Measurements from ENCODE around the gene BICC1.

Gene BICC1

DNA sequence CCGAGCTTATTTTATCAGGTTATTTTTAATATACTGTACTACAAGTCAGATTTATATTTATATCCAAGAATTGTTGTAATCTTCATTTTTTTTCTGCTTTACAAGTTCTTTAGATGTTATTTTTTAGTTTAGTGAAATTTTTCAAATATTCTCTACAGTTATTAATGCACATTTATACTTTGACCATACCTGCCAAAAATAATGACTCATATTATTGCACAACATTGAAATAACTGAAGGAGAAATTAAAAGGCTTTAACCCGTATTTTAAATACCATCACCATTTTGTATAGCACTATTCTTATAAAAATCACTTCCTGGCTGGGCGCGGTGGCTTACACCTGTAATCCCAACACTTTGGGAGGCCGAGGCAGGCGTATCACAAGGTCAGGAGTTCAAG is 278.5 kb downstream of the BICC1 start:
- Histone ChIP-seq H3K9me2 (replicated peaks; ENCODE audit: low read depth, low read length) (no peaks in the 10 kb centered on the region), H3K36me3 (ENCODE audit: insufficient read depth, low read length) (no peaks in the 10 kb centered on the region), H3K4me3 (ENCODE audit: low read length, poor library complexity, severe bottlenecking) (no peak overlapping the region), H4K20me1 (ENCODE audit: insufficient read depth, low read length, poor library complexity, severe bottlenecking) (no peaks in the 10 kb centered on the region), H3K4me1 (ENCODE audit: insufficient read depth, low read length, poor library complexity, severe bottlenecking) (no peaks in the 10 kb centered on the region), H3K9ac (ENCODE audit: low read depth, low read length, poor library complexity, severe bottlenecking) (no peak overlapping the region), H3K27me3 (ENCODE audit: insufficient read depth, low read length, poor library complexity, severe bottlenecking) (no peaks in the 10 kb centered on the region), H3K9me3 (ENCODE audit: insufficient read depth, low read depth, low read length) (no peaks in the 10 kb centered on the region), H3K4me2 (ENCODE audit: low read depth, low read length, poor library complexity, severe bottlenecking) (no peak overlapping the region), H2AFZ (ENCODE audit: low read length) (no peak overlapping the region), H3K79me2 (ENCODE audit: insufficient read depth, low read length) (no peaks in the 10 kb centered on the region), H3F3A (ENCODE audit: low read depth) (no peaks in the 10 kb centered on the region)
- TF ChIP-seq, protein P1, sequence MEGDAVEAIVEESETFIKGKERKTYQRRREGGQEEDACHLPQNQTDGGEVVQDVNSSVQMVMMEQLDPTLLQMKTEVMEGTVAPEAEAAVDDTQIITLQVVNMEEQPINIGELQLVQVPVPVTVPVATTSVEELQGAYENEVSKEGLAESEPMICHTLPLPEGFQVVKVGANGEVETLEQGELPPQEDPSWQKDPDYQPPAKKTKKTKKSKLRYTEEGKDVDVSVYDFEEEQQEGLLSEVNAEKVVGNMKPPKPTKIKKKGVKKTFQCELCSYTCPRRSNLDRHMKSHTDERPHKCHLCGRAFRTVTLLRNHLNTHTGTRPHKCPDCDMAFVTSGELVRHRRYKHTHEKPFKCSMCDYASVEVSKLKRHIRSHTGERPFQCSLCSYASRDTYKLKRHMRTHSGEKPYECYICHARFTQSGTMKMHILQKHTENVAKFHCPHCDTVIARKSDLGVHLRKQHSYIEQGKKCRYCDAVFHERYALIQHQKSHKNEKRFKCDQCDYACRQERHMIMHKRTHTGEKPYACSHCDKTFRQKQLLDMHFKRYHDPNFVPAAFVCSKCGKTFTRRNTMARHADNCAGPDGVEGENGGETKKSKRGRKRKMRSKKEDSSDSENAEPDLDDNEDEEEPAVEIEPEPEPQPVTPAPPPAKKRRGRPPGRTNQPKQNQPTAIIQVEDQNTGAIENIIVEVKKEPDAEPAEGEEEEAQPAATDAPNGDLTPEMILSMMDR (conservative IDR thresholded peaks at IDR 0.05; ENCODE audit: low read length): no peak
- TF ChIP-seq EZH2phosphoT487 (IDR thresholded peaks at IDR 0.05; ENCODE audit: borderline replicate concordance): no peak

DNA sequence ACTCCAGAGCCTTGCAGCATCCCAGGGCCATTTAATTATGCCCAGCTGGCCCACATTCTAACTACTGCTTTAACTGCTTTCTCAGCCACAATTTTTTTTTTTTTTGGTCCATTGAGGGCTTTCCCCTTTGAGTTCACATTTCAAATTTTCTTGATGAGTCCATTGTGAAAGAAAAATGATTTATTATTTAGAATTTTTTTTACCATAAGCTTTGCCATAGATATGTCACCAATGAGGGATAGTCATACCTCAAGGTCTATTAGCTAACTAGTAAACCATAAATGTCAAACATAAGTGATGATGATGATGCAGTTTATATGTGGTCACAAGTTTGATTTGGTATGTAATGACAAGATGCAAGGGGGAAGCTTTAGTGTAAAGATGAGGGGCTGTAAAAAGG is 282.9 kb downstream of the BICC1 start:
- no peaks in the 10 kb centered on the region for H3K9me3 ChIP-seq (ENCODE audit: insufficient read depth, low read depth, low read length)
- H3K27me3 ChIP-seq (ENCODE audit: insufficient read depth, low read length, poor library complexity, severe bottlenecking): no peaks in the 10 kb centered on the region
- H3K9ac ChIP-seq (ENCODE audit: low read depth, low read length, poor library complexity, severe bottlenecking): no peak overlapping the region
- no peaks in the 10 kb centered on the region for H3F3A ChIP-seq (ENCODE audit: low read depth)
- H3K9me2 ChIP-seq (replicated peaks; ENCODE audit: low read depth, low read length): no peaks in the 10 kb centered on the region
- H4K20me1 ChIP-seq (ENCODE audit: insufficient read depth, low read length, poor library complexity, severe bottlenecking): no peaks in the 10 kb centered on the region
- no peak overlapping the region for H2AFZ ChIP-seq (ENCODE audit: low read length)
- no peaks in the 10 kb centered on the region for H3K79me2 ChIP-seq (ENCODE audit: insufficient read depth, low read length)
- no peak overlapping the region for H3K4me3 ChIP-seq (ENCODE audit: low read length, poor library complexity, severe bottlenecking)
- no peaks in the 10 kb centered on the region for H3K4me1 ChIP-seq (ENCODE audit: insufficient read depth, low read length, poor library complexity, severe bottlenecking)
- TF ChIP-seq, protein P1 (conservative IDR thresholded peaks at IDR 0.05; ENCODE audit: low read length): no peak
- TF ChIP-seq EZH2phosphoT487 (IDR thresholded peaks at IDR 0.05; ENCODE audit: borderline replicate concordance): no peak
- H3K4me2 ChIP-seq (ENCODE audit: low read depth, low read length, poor library complexity, severe bottlenecking): no peak overlapping the region
- H3K36me3 ChIP-seq (ENCODE audit: insufficient read depth, low read length): no peaks in the 10 kb centered on the region

DNA sequence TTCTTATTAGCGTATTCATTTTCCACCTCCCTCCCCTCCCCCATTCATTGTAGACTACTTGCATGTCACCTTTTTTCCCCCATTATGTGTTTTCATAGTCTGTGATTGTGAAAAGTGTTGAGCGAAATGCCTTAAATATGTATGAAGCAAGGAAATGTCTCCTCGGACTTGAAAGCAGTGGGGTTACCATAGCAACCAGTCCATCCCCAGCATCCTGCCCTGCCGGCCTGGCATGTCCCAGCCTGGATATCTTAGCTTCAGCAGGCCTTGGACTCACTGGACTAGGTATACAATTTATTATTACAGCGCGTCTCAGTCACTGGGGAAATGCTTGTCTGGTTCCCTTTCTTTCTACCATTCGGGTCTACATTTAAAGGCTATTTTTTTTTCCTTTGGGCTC is 283.6 kb downstream of the BICC1 start:
- H2AFZ ChIP-seq (ENCODE audit: low read length): no peak overlapping the region
- no peaks in the 10 kb centered on the region for H3K4me1 ChIP-seq (ENCODE audit: insufficient read depth, low read length, poor library complexity, severe bottlenecking)
- H3K79me2 ChIP-seq (ENCODE audit: insufficient read depth, low read length): no peaks in the 10 kb centered on the region
- no peak overlapping the region for H3K4me2 ChIP-seq (ENCODE audit: low read depth, low read length, poor library complexity, severe bottlenecking)
- H3K36me3 ChIP-seq (ENCODE audit: insufficient read depth, low read length): no peaks in the 10 kb centered on the region
- H3F3A ChIP-seq (ENCODE audit: low read depth): no peaks in the 10 kb centered on the region
- H3K9ac ChIP-seq (ENCODE audit: low read depth, low read length, poor library complexity, severe bottlenecking): no peak overlapping the region
- no peaks in the 10 kb centered on the region for H3K9me3 ChIP-seq (ENCODE audit: insufficient read depth, low read depth, low read length)
- no peak overlapping the region for H3K4me3 ChIP-seq (ENCODE audit: low read length, poor library complexity, severe bottlenecking)
- no peaks in the 10 kb centered on the region for H4K20me1 ChIP-seq (ENCODE audit: insufficient read depth, low read length, poor library complexity, severe bottlenecking)
- no peaks in the 10 kb centered on the region for H3K9me2 ChIP-seq (replicated peaks; ENCODE audit: low read depth, low read length)
- no peak for TF ChIP-seq EZH2phosphoT487 (IDR thresholded peaks at IDR 0.05; ENCODE audit: borderline replicate concordance)
- TF ChIP-seq, protein P1 (conservative IDR thresholded peaks at IDR 0.05; ENCODE audit: low read length): no peak
- H3K27me3 ChIP-seq (ENCODE audit: insufficient read depth, low read length, poor library complexity, severe bottlenecking): no peaks in the 10 kb centered on the region
